Activated T-helper 17 cell treated with anti-CD3 and anti-CD28 coated beads, Interleukin-2, amount 50 U/mL, for 72 hours (primary cell): ENCODE data around the gene TOR2A. TPM values are rescaled to one million over a fixed set of nuclear protein-coding genes. Genes with fewer than 3 reads are reported as not detected.

Experiments used
- ATAC-seq: fragments of 150-1000 bp; cut with Tn5 transposase; replicated peaks from 2 replicates; pipeline ENCODE4 v1.10.0; 2021; ENCODE audit warnings: mild to moderate bottlenecking, moderate library complexity
- H3K27ac Mint-ChIP-seq: one replicate; pipeline ENCODE4 v1.8.0; 2022; ENCODE audit warnings: mixed read lengths
- H3K27me3 Mint-ChIP-seq: one replicate; pipeline ENCODE4 v1.8.0; 2022; ENCODE audit warnings: mixed read lengths
- H3K36me3 Mint-ChIP-seq: one replicate; pipeline ENCODE4 v1.8.0; 2022; ENCODE audit warnings: low read depth, mild to moderate bottlenecking, mixed read lengths
- H3K4me1 Mint-ChIP-seq: one replicate; pipeline ENCODE4 v1.8.0; 2022; ENCODE audit warnings: mixed read lengths
- H3K4me3 Mint-ChIP-seq: one replicate; pipeline ENCODE4 v1.8.0; 2022; ENCODE audit warnings: mild to moderate bottlenecking, mixed read lengths
- H3K9me3 Mint-ChIP-seq: one replicate; pipeline ENCODE4 v1.8.0; 2022; ENCODE audit warnings: mixed read lengths
- total RNA-seq, 2 donors: library from RNA; stranded (reverse); gene quantifications; one replicate each; pipeline ENCODE4 v1.2.3, GENCODE V29; 2022

Gene TOR2A
- total RNA-seq, 2 donors from 2014 or later = 8.5 to 15.7 TPM

- H3K4me1 Mint-ChIP-seq = no peaks in the 10 kb centered on the region
- H3K27ac Mint-ChIP-seq = no peak overlapping the region
- H3K9me3 Mint-ChIP-seq = no peaks in the 10 kb centered on the region
- no peak overlapping the region for H3K4me3 Mint-ChIP-seq
- no peaks in the 10 kb centered on the region for H3K27me3 Mint-ChIP-seq
- H3K36me3 Mint-ChIP-seq = peaks cover 80% of the 10 kb centered on the region
- peak; percentile 21 for ATAC-seq
Measured at GRCh38 chr9:127741831-127742434, 6.8 kb upstream of the TOR2A start.

GRCh38 chr9:127739614-127740330 lies 4.7 kb upstream of the TOR2A start:
- Mint-ChIP-seq H3K27ac (no peak overlapping the region), H3K36me3 (peaks cover 58% of the 10 kb centered on the region), H3K4me1 (no peaks in the 10 kb centered on the region), H3K4me3 (no peak overlapping the region), H3K9me3 (no peaks in the 10 kb centered on the region), H3K27me3 (no peaks in the 10 kb centered on the region)
- no peak for ATAC-seq

DNA sequence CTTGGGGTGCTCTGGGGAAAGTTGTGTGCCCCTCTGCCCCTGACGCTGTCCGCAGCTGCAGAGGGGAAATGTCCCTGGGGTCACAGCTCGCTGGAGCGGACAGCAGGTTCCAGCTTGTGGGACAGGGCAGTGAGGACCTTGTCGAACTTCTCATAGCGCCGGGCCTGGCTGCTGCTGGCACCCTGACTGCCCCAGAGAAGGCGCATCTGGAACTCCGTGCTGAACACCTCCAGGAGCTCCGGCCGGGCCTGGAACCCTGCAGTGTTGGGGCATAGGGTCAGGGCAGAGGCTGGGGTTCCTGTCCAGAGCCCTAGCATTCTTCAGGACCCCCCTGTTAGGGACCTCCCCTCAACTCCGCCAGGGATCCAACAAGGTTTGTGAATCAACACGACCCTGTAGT lies 3.6 kb upstream of the TOR2A start:
- Mint-ChIP-seq H3K27me3 (no peaks in the 10 kb centered on the region), H3K9me3 (no peaks in the 10 kb centered on the region), H3K4me1 (peaks cover 4% of the 10 kb centered on the region), H3K4me3 (no peak overlapping the region), H3K36me3 (peaks cover 48% of the 10 kb centered on the region), H3K27ac (no peak overlapping the region)
- ATAC-seq = no peak

DNA sequence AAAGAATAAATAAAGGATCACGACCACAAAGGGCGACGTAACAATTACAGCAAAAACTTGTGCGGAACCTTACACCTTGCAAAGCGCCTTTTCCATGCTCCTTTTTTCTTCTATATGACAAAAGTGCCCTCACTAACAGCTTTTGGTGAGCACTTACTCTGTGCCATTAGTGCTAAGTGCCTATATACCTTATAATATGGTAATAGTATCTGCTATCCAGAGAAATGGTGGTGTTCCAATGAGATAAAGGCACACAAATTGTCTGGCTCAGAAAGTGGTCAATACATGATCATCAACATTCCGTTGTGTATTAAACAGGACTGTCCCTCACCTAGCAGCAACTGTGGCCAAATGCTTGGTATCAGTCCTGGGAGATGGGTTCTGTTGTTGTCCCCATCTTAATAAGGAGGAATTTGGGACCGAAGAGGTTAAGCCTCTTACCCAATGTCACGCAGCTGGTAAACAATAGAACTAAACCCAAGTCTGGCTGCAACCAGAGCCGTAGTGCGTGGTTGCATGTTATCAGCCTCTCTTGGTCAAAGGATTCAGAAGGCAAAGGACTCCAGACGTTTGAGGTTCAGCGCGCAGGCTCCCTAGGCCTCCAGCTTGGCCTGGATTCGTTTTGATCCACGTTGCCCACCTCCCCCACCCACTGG lies 564 bp upstream of the TOR2A start:
- peak overlapping the region; percentile 92 for H3K27ac Mint-ChIP-seq
- H3K36me3 Mint-ChIP-seq = peaks cover 18% of the 10 kb centered on the region
- ATAC-seq = no peak
- peak overlapping the region; percentile 80 for H3K4me3 Mint-ChIP-seq
- H3K27me3 Mint-ChIP-seq = no peaks in the 10 kb centered on the region
- H3K4me1 Mint-ChIP-seq = peaks cover 5% of the 10 kb centered on the region
- H3K9me3 Mint-ChIP-seq = no peaks in the 10 kb centered on the region

GRCh38 chr9:127734247-127734746 lies 797 bp downstream of the TOR2A start:
- no peaks in the 10 kb centered on the region for H3K9me3 Mint-ChIP-seq
- H3K36me3 Mint-ChIP-seq = peaks cover 15% of the 10 kb centered on the region
- ATAC-seq = no peak
- peaks cover 5% of the 10 kb centered on the region for H3K4me1 Mint-ChIP-seq
- peak overlapping the region; percentile 92 for H3K27ac Mint-ChIP-seq
- no peaks in the 10 kb centered on the region for H3K27me3 Mint-ChIP-seq
- H3K4me3 Mint-ChIP-seq = peak overlapping the region; percentile 80

GRCh38 chr9:127733614-127734013 lies 1.5 kb downstream of the TOR2A start:
- H3K36me3 Mint-ChIP-seq = peaks cover 8% of the 10 kb centered on the region
- ATAC-seq = no peak
- no peaks in the 10 kb centered on the region for H3K9me3 Mint-ChIP-seq
- H3K27me3 Mint-ChIP-seq = no peaks in the 10 kb centered on the region
- H3K27ac Mint-ChIP-seq = peak overlapping the region; percentile 92
- H3K4me3 Mint-ChIP-seq = peak overlapping the region; percentile 80
- H3K4me1 Mint-ChIP-seq = peaks cover 5% of the 10 kb centered on the region

- Mint-ChIP-seq H3K27ac (no peak overlapping the region), H3K36me3 (no peaks in the 10 kb centered on the region), H3K4me1 (peaks cover 5% of the 10 kb centered on the region), H3K9me3 (no peaks in the 10 kb centered on the region), H3K27me3 (no peaks in the 10 kb centered on the region), H3K4me3 (no peak overlapping the region)
- ATAC-seq = no peak
Measured at GRCh38 chr9:127732444-127732843, 2.6 kb downstream of the TOR2A start.

DNA sequence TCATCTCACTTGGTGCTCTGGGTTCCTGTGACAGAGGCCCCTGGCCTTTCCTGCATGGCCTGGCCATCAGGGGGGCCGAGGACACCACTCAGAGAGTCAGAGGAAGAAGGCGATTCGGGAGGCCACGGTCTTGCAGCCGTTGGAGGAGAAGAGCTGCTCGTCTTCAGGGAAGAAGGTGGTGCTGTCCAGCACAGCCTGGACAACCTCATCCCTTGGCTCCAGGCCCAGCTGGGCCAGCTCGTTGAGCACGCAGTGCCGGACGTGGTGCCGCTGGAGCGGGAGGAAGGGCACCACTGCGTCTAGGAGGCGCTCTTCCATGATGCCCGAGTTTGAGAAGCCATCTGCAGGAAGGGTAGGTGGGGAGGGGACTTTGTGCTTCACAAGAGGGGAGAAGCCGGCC lies 3.2 kb downstream of the TOR2A start:
- ATAC-seq = no peak
- H3K27me3 Mint-ChIP-seq = no peaks in the 10 kb centered on the region
- H3K9me3 Mint-ChIP-seq = no peaks in the 10 kb centered on the region
- H3K4me3 Mint-ChIP-seq = no peak overlapping the region
- H3K27ac Mint-ChIP-seq = no peak overlapping the region
- peaks cover 5% of the 10 kb centered on the region for H3K4me1 Mint-ChIP-seq
- no peaks in the 10 kb centered on the region for H3K36me3 Mint-ChIP-seq

DNA sequence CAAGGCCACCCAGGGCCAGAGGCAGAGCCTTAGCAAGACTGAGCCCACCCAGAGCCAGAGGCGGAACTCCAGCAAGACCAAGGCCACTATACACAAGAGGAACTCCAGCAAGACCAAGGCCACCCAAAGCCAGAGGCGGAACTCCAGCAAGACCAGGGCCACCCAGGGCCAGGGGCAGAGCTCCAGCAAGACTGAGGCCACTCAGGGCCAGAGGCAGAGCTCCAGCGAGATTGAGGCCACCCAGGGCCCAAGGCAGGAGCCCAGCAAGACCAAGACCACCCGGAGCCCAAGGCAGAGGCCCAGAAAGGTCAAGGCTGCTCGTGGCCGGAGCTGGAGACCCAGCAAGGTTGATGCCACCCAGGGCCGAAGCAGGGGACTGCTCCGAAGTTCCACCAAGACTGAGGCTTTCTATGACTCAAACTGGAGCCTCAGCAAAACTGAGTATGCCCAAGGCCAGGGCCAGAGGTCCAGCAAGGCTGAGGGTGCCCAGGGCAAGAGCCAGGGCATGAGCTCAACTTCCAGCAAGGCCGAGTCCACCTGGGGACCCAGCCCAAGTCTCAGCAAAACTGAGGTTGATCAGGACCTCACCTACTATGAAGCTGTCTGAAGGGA lies 4.2 kb downstream of the TOR2A start:
- ATAC-seq = no peak
- H3K27me3 Mint-ChIP-seq = no peaks in the 10 kb centered on the region

DNA sequence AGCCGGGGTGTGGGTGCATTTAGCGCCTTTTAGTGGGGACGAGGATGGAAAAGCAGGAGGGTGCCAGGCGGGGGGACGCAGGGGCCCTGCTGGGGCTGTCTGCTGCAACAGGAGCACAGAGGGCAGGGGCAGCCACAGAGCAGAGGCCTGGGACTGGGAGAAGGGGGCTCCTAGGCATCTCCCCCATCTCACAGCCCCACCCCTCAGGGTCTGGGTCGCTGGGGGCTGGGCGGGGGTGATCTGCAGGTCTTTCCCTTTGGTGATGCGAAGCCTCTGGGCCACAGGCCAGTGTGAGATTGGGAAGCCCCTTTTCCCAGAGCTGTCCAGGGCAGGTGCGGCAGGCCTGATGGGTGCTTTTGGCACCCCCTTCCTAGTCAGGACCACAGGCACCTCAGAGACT lies 4.8 kb downstream of the TOR2A start:
- Mint-ChIP-seq H3K4me3 (no peak overlapping the region), H3K27ac (no peak overlapping the region), H3K36me3 (no peaks in the 10 kb centered on the region), H3K27me3 (no peaks in the 10 kb centered on the region), H3K9me3 (no peaks in the 10 kb centered on the region), H3K4me1 (peaks cover 5% of the 10 kb centered on the region)
- no peak for ATAC-seq

More for the DNA sequence above, 4.2 kb downstream of the TOR2A start:
- Mint-ChIP-seq H3K4me3 (no peak overlapping the region), H3K9me3 (no peaks in the 10 kb centered on the region), H3K27ac (no peak overlapping the region), H3K36me3 (no peaks in the 10 kb centered on the region), H3K4me1 (peaks cover 5% of the 10 kb centered on the region)

- no peak for ATAC-seq
- Mint-ChIP-seq H3K27me3 (no peaks in the 10 kb centered on the region), H3K27ac (no peak overlapping the region), H3K4me3 (no peak overlapping the region), H3K9me3 (no peaks in the 10 kb centered on the region), H3K36me3 (no peaks in the 10 kb centered on the region), H3K4me1 (peaks cover 5% of the 10 kb centered on the region)
Measured at GRCh38 chr9:127729522-127730256, 5.4 kb downstream of the TOR2A start.

DNA sequence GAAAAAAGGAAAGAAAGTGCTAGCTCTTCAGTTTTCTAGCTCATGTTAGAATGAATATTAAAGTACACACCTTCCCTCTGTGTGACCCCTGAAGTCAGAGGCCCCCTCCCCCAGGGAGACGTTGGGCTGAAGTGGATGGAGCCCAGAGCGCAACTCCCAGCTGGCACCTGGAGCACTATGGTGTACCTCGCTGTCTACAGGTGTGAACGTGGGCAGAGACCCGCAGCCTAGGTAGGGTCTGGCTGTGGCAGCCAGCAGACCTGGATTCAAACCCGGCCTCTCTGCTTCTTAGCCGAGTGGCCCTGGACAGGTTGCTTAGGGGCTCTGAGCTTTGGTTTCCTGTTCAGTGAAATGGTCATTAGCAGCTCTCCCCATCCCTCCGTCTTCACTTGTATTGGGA lies 6.3 kb downstream of the TOR2A start:
- no peak overlapping the region for H3K27ac Mint-ChIP-seq
- H3K27me3 Mint-ChIP-seq = no peaks in the 10 kb centered on the region
- no peak overlapping the region for H3K4me3 Mint-ChIP-seq
- no peak for ATAC-seq
- no peaks in the 10 kb centered on the region for H3K9me3 Mint-ChIP-seq
- peaks cover 2% of the 10 kb centered on the region for H3K4me1 Mint-ChIP-seq
- no peaks in the 10 kb centered on the region for H3K36me3 Mint-ChIP-seq

DNA sequence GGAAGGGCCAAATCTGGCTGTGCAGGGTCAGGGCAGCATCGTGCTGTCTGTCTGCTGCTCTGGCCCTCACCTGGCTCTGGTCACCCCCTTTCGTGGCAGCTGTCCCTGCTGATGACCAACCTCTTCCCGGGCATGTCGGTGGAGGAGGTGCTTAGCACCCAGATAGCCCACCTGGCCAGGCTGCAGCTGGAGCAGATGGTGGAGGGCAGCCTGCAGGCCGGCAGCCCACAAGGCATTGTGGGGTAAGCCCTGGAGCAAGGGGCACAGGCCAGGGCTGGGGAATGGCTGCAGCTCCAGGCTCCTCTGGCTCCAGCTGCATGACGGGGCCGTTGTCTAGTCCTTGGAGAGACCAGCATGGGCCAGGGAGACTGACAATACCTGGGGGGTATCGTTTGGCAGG lies 8.2 kb downstream of the TOR2A start:
- ATAC-seq = no peak
- Mint-ChIP-seq H3K36me3 (no peaks in the 10 kb centered on the region), H3K27ac (no peak overlapping the region), H3K27me3 (no peaks in the 10 kb centered on the region), H3K4me3 (no peak overlapping the region), H3K4me1 (no peaks in the 10 kb centered on the region), H3K9me3 (no peaks in the 10 kb centered on the region)

DNA sequence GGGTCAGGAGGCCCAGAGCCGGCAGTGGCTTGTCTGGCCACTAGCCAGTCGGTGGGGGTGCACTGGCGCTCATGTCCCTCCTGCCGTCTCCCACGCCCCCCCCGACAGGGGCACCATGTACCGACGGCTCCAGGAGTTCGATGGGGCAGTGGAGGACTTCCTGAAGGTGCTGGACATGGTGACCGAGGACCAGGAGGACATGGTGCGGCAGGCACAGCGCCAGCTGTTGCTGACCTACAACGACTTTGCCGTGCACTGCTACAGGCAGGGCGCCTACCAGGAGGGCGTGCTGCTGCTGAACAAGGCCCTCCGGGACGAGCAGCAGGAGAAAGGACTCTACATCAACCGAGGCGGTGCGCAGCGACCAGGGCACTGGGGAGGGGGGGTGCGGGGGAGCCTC lies 11.1 kb downstream of the TOR2A start:
- Mint-ChIP-seq H3K36me3 (no peaks in the 10 kb centered on the region), H3K4me3 (no peak overlapping the region), H3K27me3 (no peaks in the 10 kb centered on the region), H3K4me1 (peaks cover 7% of the 10 kb centered on the region), H3K27ac (no peak overlapping the region), H3K9me3 (no peaks in the 10 kb centered on the region)
- no peak for ATAC-seq
